Measurements from ENCODE around the gene PAX7. TPM values are rescaled to one million over a fixed set of nuclear protein-coding genes. Genes with fewer than 3 reads are reported as not detected.

PAX7 gene
- total and polyA plus RNA-seq, 2 of the 4 experiments (the other 2 are of a cell fraction): not detected

- Histone ChIP-seq H3K27ac (ENCODE audit: insufficient read depth, low read length) (no peak overlapping the region), H3K18ac (ENCODE audit: low read depth, low read length) (no peak overlapping the region), H2BK15ac (ENCODE audit: low read depth, low read length) (no peak overlapping the region), H3K14ac (replicated peaks; ENCODE audit: low read depth, low read length) (no peak overlapping the region), H3K4me3 (ENCODE audit: insufficient read depth, low read depth, low read length) (no peak overlapping the region), H3K4ac (ENCODE audit: low read depth, low read length) (no peak overlapping the region), H3K9me1 (ENCODE audit: insufficient read depth, low read length) (no peaks in the 10 kb centered on the region), H3K23ac (ENCODE audit: low read depth, low read length) (no peak overlapping the region), H3K9me3 (ENCODE audit: control insufficient read depth, insufficient read depth, low read length) (no peaks in the 10 kb centered on the region), H3K4me1 (ENCODE audit: control insufficient read depth, insufficient read depth, low read length) (no peaks in the 10 kb centered on the region), H2BK20ac (ENCODE audit: low read depth, low read length) (no peak overlapping the region), H2AK9ac (replicated peaks; ENCODE audit: low read depth, low read length, poor library complexity) (no peak overlapping the region), H2BK5ac (ENCODE audit: low read depth, low read length, poor library complexity, severe bottlenecking) (no peak overlapping the region), H4K20me1 (ENCODE audit: insufficient read depth, low read length) (no peaks in the 10 kb centered on the region), H3K36me3 (ENCODE audit: control insufficient read depth, insufficient read depth, low read length) (no peaks in the 10 kb centered on the region), H2BK120ac (ENCODE audit: low read depth, low read length) (no peak overlapping the region), H2AK5ac (ENCODE audit: low read depth, low read length) (no peak overlapping the region), H3K27me3 (ENCODE audit: control insufficient read depth, insufficient read depth, low read length) (peaks cover 72% of the 10 kb centered on the region), H3K56ac (ENCODE audit: extremely low read depth, insufficient read depth, low read length) (no peak overlapping the region), H2AFZ (replicated peaks; ENCODE audit: low read length, poor library complexity) (peak overlapping the region; percentile 32), H3K9ac (ENCODE audit: low read depth, low read length) (no peak overlapping the region), H3K79me1 (ENCODE audit: low read depth in 1 of 2, low read length in 2 of 2) (no peaks in the 10 kb centered on the region), H3K4me2 (ENCODE audit: low read depth, low read length) (no peak overlapping the region), H4K5ac (ENCODE audit: low read depth, low read length) (no peak overlapping the region), H4K91ac (ENCODE audit: insufficient read depth, low read depth, low read length) (no peak overlapping the region), H4K8ac (ENCODE audit: low read depth in 2 of 2, low read length in 2 of 2) (no peak overlapping the region)
- TF ChIP-seq RAD21 (IDR thresholded peaks at IDR 0.05; ENCODE audit: low read length) (no peak), USF2 (IDR thresholded peaks at IDR 0.05; ENCODE audit: low read depth, low read length) (no peak)
- ChIA-PET POLR2A (ENCODE audit: unreplicated experiment) (no interaction called here), CTCF (no interaction called here)
- in situ Hi-C loops (cut with MboI; ENCODE audit: low sequenced_read_pairs): no loop called here
- DNase-seq (no peak), ATAC-seq (ENCODE audit: low read depth) (no peak)
- intact Hi-C loops (cut with micrococcal nuclease): no loop called here
- WGBS, 2 experiments (ENCODE audit: extremely low coverage in 2 of 2, insufficient read length in 1 of 2): 0% methylated on average over 2 of the region's 48 CpGs; no CpG with 5 or more reads in 1 of the 2 experiments
- dilution Hi-C loops (cut with HindIII; ENCODE audit: low sequenced_read_pairs, unreplicated experiment): no loop called here
- no TSS peak for BruUV-seq (replicated peaks)
Observed at GRCh38 chr1:18646786-18647410, 16.3 kb downstream of the PAX7 start.

Measured in IMR-90 (cell line).